Nephron (organoid): Measurements from ENCODE around the gene ZNF816.

Source experiments
- H3K27ac Mint-ChIP-seq, 3 experiments: 2 replicates each; pipeline ENCODE4 v1.8.0; 2020; ENCODE audit warnings: mixed read lengths in 3 of 3, mild to moderate bottlenecking in 2 of 3, moderate library complexity in 1 of 3
- H3K27me3 Mint-ChIP-seq: 2 replicates; pipeline ENCODE4 v1.8.0; 2021; ENCODE audit warnings: low read depth, mild to moderate bottlenecking, moderate library complexity, mixed read lengths
- H3K36me3 Mint-ChIP-seq: 2 replicates; pipeline ENCODE4 v1.8.0; 2020; ENCODE audit warnings: low read depth, mixed read lengths
- H3K4me1 Mint-ChIP-seq: 2 replicates; pipeline ENCODE4 v1.8.0; 2020; ENCODE audit warnings: mixed read lengths
- H3K4me3 Mint-ChIP-seq, 3 experiments: 2 replicates each; pipeline ENCODE4 v1.8.0; 2020; ENCODE audit warnings: mild to moderate bottlenecking in 3 of 3, mixed read lengths in 3 of 3, moderate library complexity in 2 of 3
- H3K9me3 Mint-ChIP-seq: 2 replicates; pipeline ENCODE4 v1.8.0; 2020; ENCODE audit warnings: mixed read lengths
- TF ChIP-seq, protein P1 (sequence below), 3 experiments: fragments of 200-600 bp; sonication (generic); IDR thresholded peaks; one replicate each; pipeline ENCODE4 v1.5.0; 2021; ENCODE audit warnings: antibody characterized with exemption in 3 of 3; ENCODE audit not compliant: unreplicated experiment in 3 of 3

The ZNF816 gene

DNA sequence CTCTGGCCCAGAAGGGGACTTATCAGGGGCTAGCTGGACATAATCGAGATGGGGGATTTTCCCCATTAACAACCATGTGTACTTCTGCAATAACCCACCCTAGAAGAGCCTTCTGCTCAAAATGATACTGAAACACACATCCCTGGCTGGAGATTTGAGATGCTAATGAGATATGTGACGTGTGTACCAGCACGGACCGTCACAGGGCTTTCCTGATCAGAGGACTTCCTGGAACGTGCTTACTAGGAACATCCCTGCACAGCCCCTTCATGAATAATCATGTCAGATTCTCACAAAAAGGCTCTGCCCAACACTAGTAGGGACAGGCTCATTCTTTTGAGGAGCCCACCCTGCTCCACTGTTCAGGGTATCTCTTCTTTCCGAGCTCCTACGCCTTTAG, 44.5 kb upstream of the ZNF816 start:
- Mint-ChIP-seq H3K4me3 (no peak overlapping the region), H3K27me3 (peaks cover 8% of the 10 kb centered on the region), H3K4me1 (no peaks in the 10 kb centered on the region), H3K27ac (no peak overlapping the region), H3K36me3 (peaks cover 14% of the 10 kb centered on the region), H3K9me3 (peaks cover 6% of the 10 kb centered on the region)
- TF ChIP-seq, protein P1, sequence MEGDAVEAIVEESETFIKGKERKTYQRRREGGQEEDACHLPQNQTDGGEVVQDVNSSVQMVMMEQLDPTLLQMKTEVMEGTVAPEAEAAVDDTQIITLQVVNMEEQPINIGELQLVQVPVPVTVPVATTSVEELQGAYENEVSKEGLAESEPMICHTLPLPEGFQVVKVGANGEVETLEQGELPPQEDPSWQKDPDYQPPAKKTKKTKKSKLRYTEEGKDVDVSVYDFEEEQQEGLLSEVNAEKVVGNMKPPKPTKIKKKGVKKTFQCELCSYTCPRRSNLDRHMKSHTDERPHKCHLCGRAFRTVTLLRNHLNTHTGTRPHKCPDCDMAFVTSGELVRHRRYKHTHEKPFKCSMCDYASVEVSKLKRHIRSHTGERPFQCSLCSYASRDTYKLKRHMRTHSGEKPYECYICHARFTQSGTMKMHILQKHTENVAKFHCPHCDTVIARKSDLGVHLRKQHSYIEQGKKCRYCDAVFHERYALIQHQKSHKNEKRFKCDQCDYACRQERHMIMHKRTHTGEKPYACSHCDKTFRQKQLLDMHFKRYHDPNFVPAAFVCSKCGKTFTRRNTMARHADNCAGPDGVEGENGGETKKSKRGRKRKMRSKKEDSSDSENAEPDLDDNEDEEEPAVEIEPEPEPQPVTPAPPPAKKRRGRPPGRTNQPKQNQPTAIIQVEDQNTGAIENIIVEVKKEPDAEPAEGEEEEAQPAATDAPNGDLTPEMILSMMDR (IDR thresholded peaks at IDR 0.05; ENCODE audit: unreplicated experiment in 3 of 3) = no peak

DNA sequence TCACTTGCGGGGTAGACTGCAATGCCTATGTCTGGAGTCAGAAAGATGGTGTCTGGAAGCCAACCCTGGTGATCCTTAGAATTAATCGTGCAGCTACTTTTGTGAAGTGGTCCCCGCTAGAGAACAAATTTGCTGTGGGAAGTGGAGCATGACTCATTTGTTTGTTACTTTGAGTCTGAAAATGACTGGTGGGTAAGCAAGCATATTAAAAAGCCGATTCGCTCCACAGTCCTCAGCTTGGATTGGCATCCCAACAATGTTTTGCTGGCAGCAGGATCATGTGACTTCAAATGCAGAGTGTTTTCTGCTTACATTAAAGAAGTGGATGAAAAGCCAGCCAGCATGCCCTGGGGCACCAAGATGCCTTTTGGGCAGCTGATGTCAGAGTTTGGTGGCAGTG, 41.6 kb upstream of the ZNF816 start:
- TF ChIP-seq, protein P1 (IDR thresholded peaks at IDR 0.05; ENCODE audit: unreplicated experiment in 3 of 3) = no peak
- H3K4me1 Mint-ChIP-seq = no peaks in the 10 kb centered on the region
- no peak overlapping the region for H3K27ac Mint-ChIP-seq
- no peak overlapping the region for H3K4me3 Mint-ChIP-seq
- H3K27me3 Mint-ChIP-seq = peaks cover 5% of the 10 kb centered on the region
- peaks cover 14% of the 10 kb centered on the region for H3K36me3 Mint-ChIP-seq
- H3K9me3 Mint-ChIP-seq = peaks cover 8% of the 10 kb centered on the region

DNA sequence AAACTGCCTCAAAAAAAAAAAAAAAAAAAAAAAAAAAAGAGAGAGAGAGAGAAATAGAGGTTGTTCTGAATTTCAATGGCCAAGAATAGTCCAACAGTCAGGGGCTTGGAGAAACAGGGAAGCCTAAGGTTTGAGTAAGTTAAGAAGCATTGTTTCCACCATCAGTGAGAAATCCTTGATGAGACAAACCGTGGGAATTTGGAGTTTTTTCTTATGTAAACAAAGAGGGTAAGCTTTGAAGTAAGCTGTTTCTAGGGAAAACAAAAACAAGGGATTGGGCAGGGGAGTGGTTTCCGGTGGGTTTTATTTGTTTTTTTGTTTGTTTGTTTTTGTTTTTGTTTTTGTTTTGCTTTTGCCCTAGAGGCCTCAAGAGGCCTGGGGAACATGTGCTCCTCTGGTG, 39.8 kb upstream of the ZNF816 start:
- Mint-ChIP-seq H3K27ac (no peak overlapping the region), H3K27me3 (no peaks in the 10 kb centered on the region), H3K4me1 (no peaks in the 10 kb centered on the region), H3K36me3 (peaks cover under 1% of the 10 kb centered on the region), H3K4me3 (no peak overlapping the region), H3K9me3 (peaks cover 13% of the 10 kb centered on the region)
- TF ChIP-seq, protein P1 (IDR thresholded peaks at IDR 0.05; ENCODE audit: unreplicated experiment in 3 of 3) = no peak

DNA sequence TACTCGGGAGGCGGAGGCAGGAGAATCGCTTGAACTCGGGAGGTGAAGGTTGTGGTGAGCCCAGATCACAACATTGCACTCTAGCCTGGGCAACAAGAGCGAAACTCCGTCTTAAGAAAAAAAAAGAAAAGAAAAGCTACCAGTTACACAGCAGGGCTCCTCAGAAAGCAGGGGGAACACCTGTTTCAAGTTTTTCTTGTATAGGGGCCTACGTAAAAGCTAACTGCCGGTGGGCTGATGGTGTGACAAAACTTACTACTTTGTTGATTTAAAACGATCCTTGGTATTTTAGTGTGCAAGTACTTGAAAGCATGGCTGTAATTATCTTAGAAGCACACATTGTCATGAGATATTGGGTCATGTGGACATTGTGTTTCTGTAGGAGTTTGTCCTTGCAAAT, 35.3 kb upstream of the ZNF816 start:
- Mint-ChIP-seq H3K9me3 (peaks cover 15% of the 10 kb centered on the region), H3K27me3 (peaks cover 3% of the 10 kb centered on the region), H3K36me3 (no peaks in the 10 kb centered on the region), H3K4me3 (no peak overlapping the region), H3K4me1 (no peaks in the 10 kb centered on the region), H3K27ac (no peak overlapping the region)
- TF ChIP-seq, protein P1 (IDR thresholded peaks at IDR 0.05; ENCODE audit: unreplicated experiment in 3 of 3) = no peak

DNA sequence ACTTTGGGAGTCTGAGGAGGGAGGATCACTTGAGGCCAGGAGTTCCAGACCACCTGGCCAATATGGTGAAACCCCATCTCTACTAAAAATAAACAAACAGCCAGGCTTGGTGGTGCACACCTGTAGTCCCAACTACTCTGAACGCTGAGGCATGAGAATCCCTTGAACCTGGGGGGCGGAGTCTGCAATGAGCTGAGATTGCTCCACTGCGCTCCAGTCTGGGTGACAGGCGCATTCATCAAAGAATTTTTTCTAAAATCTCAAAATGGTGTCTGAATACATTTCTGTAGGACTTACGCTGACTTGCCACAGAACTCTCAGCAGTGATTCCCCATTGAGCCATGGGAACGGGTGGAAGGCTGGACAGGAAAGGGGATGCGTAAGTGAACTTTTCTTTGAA, 33.0 kb upstream of the ZNF816 start:
- Mint-ChIP-seq H3K4me1 (peaks cover 5% of the 10 kb centered on the region), H3K27me3 (peaks cover 3% of the 10 kb centered on the region), H3K9me3 (peaks cover 15% of the 10 kb centered on the region), H3K36me3 (peaks cover 5% of the 10 kb centered on the region), H3K4me3 (no peak overlapping the region), H3K27ac (no peak overlapping the region)
- TF ChIP-seq, protein P1 (IDR thresholded peaks at IDR 0.05; ENCODE audit: unreplicated experiment in 3 of 3) = no peak

DNA sequence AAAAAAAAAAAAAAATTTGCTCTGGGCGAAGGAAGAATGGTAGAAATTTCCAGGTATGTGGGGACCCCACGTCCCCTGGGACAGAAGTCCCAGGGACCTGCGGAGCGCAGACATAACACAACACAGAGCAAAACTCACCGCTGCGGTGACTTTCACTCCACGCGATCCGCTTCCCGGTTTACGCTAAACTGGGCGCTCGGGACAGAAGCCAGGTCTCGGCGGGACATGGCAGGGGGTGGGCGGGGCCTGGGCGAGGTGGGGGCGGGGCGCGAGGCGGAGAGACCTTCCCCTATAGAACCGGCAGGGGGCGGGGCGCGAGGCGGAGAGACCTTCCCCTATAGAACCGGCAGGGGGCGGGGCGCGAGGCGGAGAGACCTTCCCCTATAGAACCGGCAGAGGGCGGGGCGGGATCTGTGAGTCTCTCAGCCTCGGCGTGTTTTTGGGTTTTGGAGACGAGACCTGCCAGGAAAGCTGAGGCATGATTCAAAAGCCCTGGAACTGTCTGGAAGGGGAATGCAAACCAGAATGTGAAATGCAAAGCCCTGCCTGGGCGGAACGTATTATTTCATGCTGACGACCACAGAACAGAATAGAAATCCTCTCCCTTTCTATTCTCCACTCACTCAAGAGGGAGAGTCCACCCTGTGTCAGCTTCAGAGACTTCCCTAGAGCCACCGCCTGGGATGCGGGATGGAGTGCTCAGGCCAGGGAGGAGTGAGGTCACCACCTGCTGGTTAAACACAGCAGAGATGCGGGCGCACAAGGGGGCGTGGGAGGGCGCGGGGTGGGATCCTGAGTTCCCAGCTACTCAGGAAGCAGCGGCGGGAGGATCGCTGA, 30.9 kb upstream of the ZNF816 start:
- TF ChIP-seq, protein P1 (IDR thresholded peaks at IDR 0.05; ENCODE audit: unreplicated experiment in 3 of 3) = peak; percentile 83 to 88 (median 84)
- H3K4me3 Mint-ChIP-seq = peak overlapping the region; percentile 83 to 92 (median 87)
- H3K4me1 Mint-ChIP-seq = peaks cover 5% of the 10 kb centered on the region
- H3K27ac Mint-ChIP-seq = peak overlapping the region; percentile 7 to 92 (median 86)
- peaks cover 15% of the 10 kb centered on the region for H3K36me3 Mint-ChIP-seq
- H3K27me3 Mint-ChIP-seq = peaks cover 3% of the 10 kb centered on the region
- peaks cover 13% of the 10 kb centered on the region for H3K9me3 Mint-ChIP-seq
